ENCODE results near the gene CYSTM1. TPM values are rescaled to one million over a fixed set of nuclear protein-coding genes. Genes with fewer than 3 reads are reported as not detected.

The CYSTM1 gene
- total RNA-seq, 1 donor from 2014 or later: 51.6 TPM

DNA sequence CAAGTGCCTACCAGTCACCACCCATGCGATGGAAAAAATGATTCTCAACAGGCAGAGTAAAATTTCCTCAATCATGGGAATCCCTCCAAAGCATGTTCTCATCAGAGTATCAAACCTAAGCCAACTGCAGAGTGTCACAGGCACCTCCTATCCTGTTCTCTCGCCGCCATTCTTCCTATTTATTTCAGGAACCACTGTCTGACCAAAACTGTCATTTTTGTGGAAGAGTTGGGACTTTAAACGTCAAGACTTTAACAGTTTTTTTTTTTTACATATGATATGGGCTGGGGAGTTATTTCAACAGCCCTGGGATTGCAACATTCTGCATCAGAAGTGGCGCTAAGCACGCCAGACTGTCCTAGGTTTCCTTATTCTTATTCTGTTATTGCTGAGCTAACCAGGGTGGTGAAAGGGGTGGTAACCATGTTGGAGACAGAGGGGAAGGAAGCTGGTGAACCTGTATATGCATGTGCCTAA, 98.5 kb downstream of the CYSTM1 start:
- intact Hi-C loops (cut with DNase I): no loop called here
- no peak for DNase-seq (ENCODE audit: extremely low spot score in 2 of 2)
- no peaks in the 10 kb centered on the region for H3K36me3 ChIP-seq
- no peak for TF ChIP-seq POLR2AphosphoS5 (IDR thresholded peaks at IDR 0.05; ENCODE audit: insufficient read depth in 1 of 2, low read depth in 1 of 2)
- TF ChIP-seq POLR2A (IDR thresholded peaks at IDR 0.05): no peak
- no peak for TF ChIP-seq CTCF (IDR thresholded peaks at IDR 0.05)
- no peaks in the 10 kb centered on the region for H3K4me1 ChIP-seq
- H3K4me3 ChIP-seq: no peak overlapping the region
- H3K27ac ChIP-seq: no peak overlapping the region
- no peaks in the 10 kb centered on the region for H3K9me3 ChIP-seq
- no peaks in the 10 kb centered on the region for H3K27me3 ChIP-seq

DNA sequence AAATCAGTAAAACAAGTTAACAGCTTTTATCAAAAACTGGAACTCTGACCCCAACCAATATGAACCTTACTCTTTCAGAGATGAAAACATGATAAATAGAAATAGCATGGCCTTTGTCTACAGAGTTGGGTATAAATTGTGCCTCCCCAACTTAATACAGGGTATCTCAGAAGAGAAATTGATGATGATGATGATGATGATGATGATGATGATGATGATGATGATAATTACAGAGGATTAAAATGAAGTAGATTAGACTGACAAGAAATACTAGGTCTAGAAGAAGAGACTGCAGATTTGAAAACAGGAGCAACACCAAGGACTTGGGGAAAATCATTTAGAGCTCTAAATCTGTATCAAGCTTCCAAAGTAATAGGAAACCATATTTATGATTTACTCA, 100.8 kb downstream of the CYSTM1 start:
- H3K4me1 ChIP-seq: no peaks in the 10 kb centered on the region
- H3K4me3 ChIP-seq: no peak overlapping the region
- H3K27me3 ChIP-seq: no peaks in the 10 kb centered on the region
- intact Hi-C loops (cut with DNase I): no loop called here
- no peak for DNase-seq (ENCODE audit: extremely low spot score in 2 of 2)
- TF ChIP-seq CTCF (IDR thresholded peaks at IDR 0.05) (no peak), POLR2AphosphoS5 (IDR thresholded peaks at IDR 0.05; ENCODE audit: insufficient read depth in 1 of 2, low read depth in 1 of 2) (no peak), POLR2A (IDR thresholded peaks at IDR 0.05) (no peak)
- H3K36me3 ChIP-seq: no peaks in the 10 kb centered on the region
- no peaks in the 10 kb centered on the region for H3K9me3 ChIP-seq
- H3K27ac ChIP-seq: no peak overlapping the region

- H3K4me1 ChIP-seq: no peaks in the 10 kb centered on the region
- intact Hi-C loops (cut with DNase I): no loop called here
Observed at GRCh38 chr5:140282266-140282665, 107.3 kb downstream of the CYSTM1 start.

DNA sequence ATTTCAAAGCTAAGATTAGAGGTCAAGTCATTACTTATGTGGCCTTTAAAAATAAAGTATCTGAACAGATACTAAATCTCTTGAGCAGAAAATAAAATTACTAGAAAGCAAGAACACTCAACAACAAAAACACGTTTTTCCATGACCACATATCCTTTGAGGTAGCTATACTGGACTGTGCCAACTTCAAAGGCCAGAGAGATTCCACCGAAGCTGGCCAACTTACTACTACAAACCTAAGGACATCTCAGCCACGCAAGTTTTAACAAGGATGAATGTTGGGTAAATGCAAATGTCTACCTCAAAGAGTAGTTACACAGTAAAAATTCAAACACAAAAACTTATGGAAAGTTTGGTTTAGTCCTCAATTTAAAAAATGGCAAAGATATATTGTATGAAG, 109.0 kb downstream of the CYSTM1 start:
- TF ChIP-seq POLR2AphosphoS5 (IDR thresholded peaks at IDR 0.05; ENCODE audit: insufficient read depth in 1 of 2, low read depth in 1 of 2) (no peak), CTCF (IDR thresholded peaks at IDR 0.05) (no peak), POLR2A (IDR thresholded peaks at IDR 0.05) (no peak)
- DNase-seq (ENCODE audit: extremely low spot score in 2 of 2): no peak
- H3K9me3 ChIP-seq: no peaks in the 10 kb centered on the region
- H3K4me1 ChIP-seq: no peaks in the 10 kb centered on the region
- no peak overlapping the region for H3K4me3 ChIP-seq
- intact Hi-C loops (cut with DNase I): no loop called here
- H3K27ac ChIP-seq: no peak overlapping the region
- no peaks in the 10 kb centered on the region for H3K27me3 ChIP-seq
- no peaks in the 10 kb centered on the region for H3K36me3 ChIP-seq

More at GRCh38 chr5:140282266-140282665, 107.3 kb downstream of the CYSTM1 start:
- H3K4me3 ChIP-seq: no peak overlapping the region
- H3K9me3 ChIP-seq: no peaks in the 10 kb centered on the region
- TF ChIP-seq POLR2AphosphoS5 (IDR thresholded peaks at IDR 0.05; ENCODE audit: insufficient read depth in 1 of 2, low read depth in 1 of 2): no peak
- H3K27me3 ChIP-seq: no peaks in the 10 kb centered on the region
- no peak for DNase-seq (ENCODE audit: extremely low spot score in 2 of 2)
- no peaks in the 10 kb centered on the region for H3K36me3 ChIP-seq
- H3K27ac ChIP-seq: no peak overlapping the region

GRCh38 chr5:140286424-140286823, 111.4 kb downstream of the CYSTM1 start:
- no peaks in the 10 kb centered on the region for H3K4me1 ChIP-seq

More at GRCh38 chr5:140286424-140286823, 111.4 kb downstream of the CYSTM1 start:
- intact Hi-C loops (cut with DNase I): no loop called here
- no peaks in the 10 kb centered on the region for H3K9me3 ChIP-seq
- DNase-seq (ENCODE audit: extremely low spot score in 2 of 2): no peak
- H3K27ac ChIP-seq: no peak overlapping the region
- no peak overlapping the region for H3K4me3 ChIP-seq
- no peaks in the 10 kb centered on the region for H3K27me3 ChIP-seq
- TF ChIP-seq POLR2AphosphoS5 (IDR thresholded peaks at IDR 0.05; ENCODE audit: insufficient read depth in 1 of 2, low read depth in 1 of 2): no peak
- no peak for TF ChIP-seq CTCF (IDR thresholded peaks at IDR 0.05)
- no peak for TF ChIP-seq POLR2A (IDR thresholded peaks at IDR 0.05)
- no peaks in the 10 kb centered on the region for H3K36me3 ChIP-seq
